ENCODE measurements around the gene SLCO4A1.

DNA sequence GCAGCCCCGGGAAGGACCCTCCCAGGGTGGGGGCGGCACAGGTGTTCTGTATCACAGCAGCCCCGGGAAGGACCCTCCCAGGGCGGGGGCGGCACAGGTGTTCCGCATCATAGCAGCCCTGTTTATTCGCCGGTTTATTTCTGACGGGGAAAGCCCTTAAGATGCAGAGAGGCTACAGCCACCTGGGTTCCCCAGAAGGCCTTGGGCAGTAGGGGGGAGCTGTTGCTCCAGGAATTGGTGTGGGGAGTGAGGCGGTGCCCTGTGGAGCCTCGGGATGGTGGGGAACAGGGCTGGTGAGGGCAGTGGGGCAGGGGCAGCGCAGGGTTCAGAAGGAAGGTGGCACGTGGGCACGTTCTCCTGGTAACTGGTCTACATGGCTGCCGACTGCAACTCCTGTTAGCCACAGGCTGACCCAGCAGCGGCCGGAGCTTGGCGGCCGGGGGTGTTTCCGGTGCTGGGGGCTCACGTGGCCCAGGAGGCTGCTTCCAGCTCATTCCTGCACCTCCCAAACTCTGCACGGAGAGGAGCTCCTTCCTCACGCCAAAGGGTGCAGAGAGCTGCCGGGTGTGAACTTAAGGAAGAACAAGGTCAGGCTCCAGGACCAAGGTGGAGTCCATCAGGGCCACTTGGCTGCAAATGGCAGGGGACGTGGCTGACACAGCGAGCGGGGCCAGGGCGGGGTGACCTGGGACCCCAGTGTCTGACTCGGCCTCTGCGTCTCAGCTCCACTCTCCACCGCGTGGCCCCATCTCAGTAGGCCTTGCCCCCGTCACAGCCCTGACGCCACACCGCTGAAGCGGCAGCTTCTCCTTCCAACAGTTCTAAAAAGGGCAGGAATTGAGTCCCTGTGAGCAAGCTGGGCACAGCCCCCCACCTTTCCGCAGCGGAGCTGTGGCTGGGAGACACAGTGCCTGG lies 13.2 kb downstream of the SLCO4A1 start:
- TF ChIP-seq POLR2A (IDR thresholded peaks at IDR 0.05), result no peak
- TF ChIP-seq, protein P1, sequence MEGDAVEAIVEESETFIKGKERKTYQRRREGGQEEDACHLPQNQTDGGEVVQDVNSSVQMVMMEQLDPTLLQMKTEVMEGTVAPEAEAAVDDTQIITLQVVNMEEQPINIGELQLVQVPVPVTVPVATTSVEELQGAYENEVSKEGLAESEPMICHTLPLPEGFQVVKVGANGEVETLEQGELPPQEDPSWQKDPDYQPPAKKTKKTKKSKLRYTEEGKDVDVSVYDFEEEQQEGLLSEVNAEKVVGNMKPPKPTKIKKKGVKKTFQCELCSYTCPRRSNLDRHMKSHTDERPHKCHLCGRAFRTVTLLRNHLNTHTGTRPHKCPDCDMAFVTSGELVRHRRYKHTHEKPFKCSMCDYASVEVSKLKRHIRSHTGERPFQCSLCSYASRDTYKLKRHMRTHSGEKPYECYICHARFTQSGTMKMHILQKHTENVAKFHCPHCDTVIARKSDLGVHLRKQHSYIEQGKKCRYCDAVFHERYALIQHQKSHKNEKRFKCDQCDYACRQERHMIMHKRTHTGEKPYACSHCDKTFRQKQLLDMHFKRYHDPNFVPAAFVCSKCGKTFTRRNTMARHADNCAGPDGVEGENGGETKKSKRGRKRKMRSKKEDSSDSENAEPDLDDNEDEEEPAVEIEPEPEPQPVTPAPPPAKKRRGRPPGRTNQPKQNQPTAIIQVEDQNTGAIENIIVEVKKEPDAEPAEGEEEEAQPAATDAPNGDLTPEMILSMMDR (IDR thresholded peaks at IDR 0.05), result no peak
